CD1c-positive myeloid dendritic cell (primary cell): ENCODE results near the gene MAOB.
"Not testable (repeated sequence)": the region's sequence is repeated elsewhere in the genome, so short reads cannot be mapped to it uniquely, and the experiment has no call there.

Experiments used
- DNase-seq: peaks from one replicate; pipeline ENCODE4 v3.0.0-alpha.2; 2016; ENCODE audit errors: extremely low spot score

Gene MAOB

GRCh38 chrX:43753637-43754036, 128.6 kb downstream of the MAOB start:
- no peak for DNase-seq

GRCh38 chrX:43750248-43750676, 132.0 kb downstream of the MAOB start:
- peak; percentile 79 for DNase-seq

GRCh38 chrX:43747476-43747875, 134.8 kb downstream of the MAOB start:
- DNase-seq, result no peak

GRCh38 chrX:43745938-43746721, 136.1 kb downstream of the MAOB start:
- no peak for DNase-seq

GRCh38 chrX:43744284-43744683, 138.0 kb downstream of the MAOB start:
- no peak for DNase-seq

GRCh38 chrX:43743100-43743822, 139.0 kb downstream of the MAOB start:
- DNase-seq, result peak; percentile 50

- peak; percentile 59 for DNase-seq
Measured at GRCh38 chrX:43741843-43742573, 140.2 kb downstream of the MAOB start.

- no peak for DNase-seq
Measured at GRCh38 chrX:43735957-43736356, 146.3 kb downstream of the MAOB start.

GRCh38 chrX:43735534-43735933, 146.7 kb downstream of the MAOB start:
- DNase-seq, result no peak

- DNase-seq, result no peak
Measured at GRCh38 chrX:43734444-43734843, 147.8 kb downstream of the MAOB start.

- DNase-seq, result no peak
Measured at GRCh38 chrX:43733699-43734098, 148.6 kb downstream of the MAOB start.

GRCh38 chrX:43731086-43731485, 151.2 kb downstream of the MAOB start:
- DNase-seq, result no peak

GRCh38 chrX:43728966-43729365, 153.3 kb downstream of the MAOB start:
- peak; percentile 31 for DNase-seq

GRCh38 chrX:43728002-43728401, 154.2 kb downstream of the MAOB start:
- no peak for DNase-seq

GRCh38 chrX:43727254-43727653, 155.0 kb downstream of the MAOB start:
- DNase-seq, result not testable (repeated sequence)

- not testable (repeated sequence) for DNase-seq
Measured at GRCh38 chrX:43725227-43725626, 157.0 kb downstream of the MAOB start.

GRCh38 chrX:43720961-43721360, 161.3 kb downstream of the MAOB start:
- DNase-seq, result no peak

GRCh38 chrX:43720082-43720481, 162.2 kb downstream of the MAOB start:
- no peak for DNase-seq

- DNase-seq, result no peak
Measured at GRCh38 chrX:43718956-43719355, 163.3 kb downstream of the MAOB start.

- no peak for DNase-seq
Measured at GRCh38 chrX:43718546-43718945, 163.7 kb downstream of the MAOB start.

GRCh38 chrX:43718081-43718480, 164.2 kb downstream of the MAOB start:
- DNase-seq, result no peak

- no peak for DNase-seq
Measured at GRCh38 chrX:43717161-43717560, 165.1 kb downstream of the MAOB start.
